ENCODE data around the gene INTS11. TPM values are rescaled to one million over a fixed set of nuclear protein-coding genes. Genes with fewer than 3 reads are reported as not detected.
A peak's percentile ranks its signal among the peaks of the same experiment; 100 is the strongest.

INTS11 gene
- total RNA-seq, 1 experiment from 2014 or later: 103 TPM

DNA sequence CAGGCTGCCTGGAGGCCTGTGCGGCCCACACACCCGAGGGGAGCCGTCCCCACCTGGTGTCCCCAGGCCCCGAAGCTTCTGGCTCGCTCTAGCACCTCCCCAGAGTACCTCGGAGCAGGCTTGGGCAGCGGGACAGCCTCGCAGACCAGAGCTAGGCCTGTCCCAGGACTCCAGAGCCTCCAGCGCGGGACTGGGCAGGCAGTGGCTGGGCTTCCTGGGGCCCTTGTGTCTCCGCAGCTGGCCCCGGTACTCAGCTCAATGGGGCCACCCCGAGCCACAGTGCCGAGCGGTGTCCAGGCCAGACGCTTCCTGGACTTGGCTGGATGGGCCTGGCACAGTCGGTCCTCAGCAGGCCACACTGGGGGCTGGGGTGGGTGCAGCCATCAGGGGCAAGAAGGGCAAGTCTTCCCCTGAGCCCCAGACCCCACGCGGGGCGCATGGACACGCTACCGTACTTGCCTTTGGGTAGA is 39.3 kb downstream of the INTS11 start:
- peaks cover 2% of the 10 kb centered on the region for H3K27me3 Mint-ChIP-seq (ENCODE audit: insufficient read depth, unreplicated experiment)
- intact Hi-C loops (cut with micrococcal nuclease; ENCODE audit: unreplicated experiment): no loop called here
- no peak for DNase-seq
- Histone ChIP-seq H3K36me3 (ENCODE audit: control insufficient read depth, insufficient read depth, low read length) (no peaks in the 10 kb centered on the region), H3K27me3 (replicated peaks; ENCODE audit: control insufficient read depth, insufficient read depth, low read length) (no peaks in the 10 kb centered on the region), H3K4me3 (ENCODE audit: low read depth, low read length) (no peak overlapping the region), H3K4me1 (no peaks in the 10 kb centered on the region), H3K9me3 (no peaks in the 10 kb centered on the region)
- BruUV-seq (replicated peaks): no TSS peak
- no peak overlapping the region for H3K27ac Mint-ChIP-seq (ENCODE audit: unreplicated experiment)
- peaks cover 4% of the 10 kb centered on the region for H3K36me3 Mint-ChIP-seq (ENCODE audit: insufficient read depth, unreplicated experiment)
- H3K4me3 Mint-ChIP-seq (ENCODE audit: unreplicated experiment): no peak overlapping the region
- H3K9me3 Mint-ChIP-seq (ENCODE audit: unreplicated experiment): peaks cover 5% of the 10 kb centered on the region
- CTCF ChIA-PET: no interaction called here
- no peaks in the 10 kb centered on the region for H3K4me1 Mint-ChIP-seq (ENCODE audit: low read depth, unreplicated experiment)
- TF ChIP-seq, protein P1, sequence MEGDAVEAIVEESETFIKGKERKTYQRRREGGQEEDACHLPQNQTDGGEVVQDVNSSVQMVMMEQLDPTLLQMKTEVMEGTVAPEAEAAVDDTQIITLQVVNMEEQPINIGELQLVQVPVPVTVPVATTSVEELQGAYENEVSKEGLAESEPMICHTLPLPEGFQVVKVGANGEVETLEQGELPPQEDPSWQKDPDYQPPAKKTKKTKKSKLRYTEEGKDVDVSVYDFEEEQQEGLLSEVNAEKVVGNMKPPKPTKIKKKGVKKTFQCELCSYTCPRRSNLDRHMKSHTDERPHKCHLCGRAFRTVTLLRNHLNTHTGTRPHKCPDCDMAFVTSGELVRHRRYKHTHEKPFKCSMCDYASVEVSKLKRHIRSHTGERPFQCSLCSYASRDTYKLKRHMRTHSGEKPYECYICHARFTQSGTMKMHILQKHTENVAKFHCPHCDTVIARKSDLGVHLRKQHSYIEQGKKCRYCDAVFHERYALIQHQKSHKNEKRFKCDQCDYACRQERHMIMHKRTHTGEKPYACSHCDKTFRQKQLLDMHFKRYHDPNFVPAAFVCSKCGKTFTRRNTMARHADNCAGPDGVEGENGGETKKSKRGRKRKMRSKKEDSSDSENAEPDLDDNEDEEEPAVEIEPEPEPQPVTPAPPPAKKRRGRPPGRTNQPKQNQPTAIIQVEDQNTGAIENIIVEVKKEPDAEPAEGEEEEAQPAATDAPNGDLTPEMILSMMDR (IDR thresholded peaks at IDR 0.05; ENCODE audit: insufficient read depth in 1 of 2, low read depth in 1 of 2, low read length in 1 of 2, severe bottlenecking in 1 of 2, unreplicated experiment in 1 of 2): no peak
- POLR2A ChIA-PET: no interaction called here

DNA sequence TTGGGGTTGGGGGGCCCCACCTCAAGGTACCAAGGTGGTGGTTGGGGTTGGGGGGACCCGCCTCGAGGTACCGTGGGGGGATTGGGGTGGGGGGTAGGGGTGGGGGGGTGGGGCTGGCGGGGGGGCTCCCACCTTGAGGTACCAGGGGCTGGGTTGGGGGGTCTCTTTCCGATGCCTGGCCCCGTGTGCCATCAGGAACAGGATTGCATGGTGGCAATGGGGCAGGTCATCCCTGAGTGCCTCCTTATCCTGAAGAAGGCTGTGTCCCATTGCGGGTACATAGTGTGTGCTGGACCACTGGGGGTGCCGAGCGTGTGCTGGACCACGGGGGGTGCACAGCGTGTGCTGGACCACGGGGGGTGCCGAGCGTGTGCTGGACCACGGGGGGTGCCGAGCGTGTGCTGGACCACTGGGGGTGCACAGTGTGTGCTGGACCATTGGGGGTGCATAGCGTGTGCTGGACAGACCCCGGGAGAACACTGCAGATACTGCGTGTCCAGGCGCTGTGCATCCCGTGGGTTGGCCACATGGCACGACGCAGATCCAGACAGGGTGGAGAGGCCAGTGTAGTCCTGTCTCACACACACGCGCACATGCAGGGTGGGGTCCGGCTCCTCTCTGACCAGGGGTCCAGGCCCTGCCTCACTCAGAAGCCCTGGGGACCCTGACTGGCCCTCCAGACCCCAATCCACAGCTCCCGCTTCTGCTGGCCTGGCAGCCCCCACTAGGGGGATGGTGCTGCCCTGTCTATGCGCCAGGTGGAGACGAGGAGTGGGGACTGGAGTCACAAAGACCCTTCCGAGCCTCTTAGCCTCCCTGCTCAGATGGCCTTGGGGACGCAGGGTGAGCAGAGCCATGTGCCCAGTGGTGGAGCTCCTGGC is 40.0 kb downstream of the INTS11 start:
- H3K27ac Mint-ChIP-seq (ENCODE audit: unreplicated experiment): no peak overlapping the region
- H3K27me3 Mint-ChIP-seq (ENCODE audit: insufficient read depth, unreplicated experiment): no peaks in the 10 kb centered on the region
- no peak overlapping the region for H3K4me3 Mint-ChIP-seq (ENCODE audit: unreplicated experiment)
- ChIA-PET CTCF (no interaction called here), POLR2A (no interaction called here)
- H3K36me3 Mint-ChIP-seq (ENCODE audit: insufficient read depth, unreplicated experiment): no peaks in the 10 kb centered on the region
- no TSS peak for BruUV-seq (replicated peaks)
- Histone ChIP-seq H3K9me3 (no peaks in the 10 kb centered on the region), H3K36me3 (ENCODE audit: control insufficient read depth, insufficient read depth, low read length) (no peaks in the 10 kb centered on the region), H3K4me1 (no peaks in the 10 kb centered on the region), H3K27me3 (replicated peaks; ENCODE audit: control insufficient read depth, insufficient read depth, low read length) (no peaks in the 10 kb centered on the region), H3K4me3 (ENCODE audit: low read depth, low read length) (no peak overlapping the region)
- H3K4me1 Mint-ChIP-seq (ENCODE audit: low read depth, unreplicated experiment): no peaks in the 10 kb centered on the region
- TF ChIP-seq, protein P1 (IDR thresholded peaks at IDR 0.05; ENCODE audit: insufficient read depth in 1 of 2, low read depth in 1 of 2, low read length in 1 of 2, severe bottlenecking in 1 of 2, unreplicated experiment in 1 of 2): peak in 1 of 2 experiments; percentile 6
- no peaks in the 10 kb centered on the region for H3K9me3 Mint-ChIP-seq (ENCODE audit: unreplicated experiment)
- no peak for DNase-seq
- intact Hi-C loops (cut with micrococcal nuclease; ENCODE audit: unreplicated experiment): no loop called here

DNA sequence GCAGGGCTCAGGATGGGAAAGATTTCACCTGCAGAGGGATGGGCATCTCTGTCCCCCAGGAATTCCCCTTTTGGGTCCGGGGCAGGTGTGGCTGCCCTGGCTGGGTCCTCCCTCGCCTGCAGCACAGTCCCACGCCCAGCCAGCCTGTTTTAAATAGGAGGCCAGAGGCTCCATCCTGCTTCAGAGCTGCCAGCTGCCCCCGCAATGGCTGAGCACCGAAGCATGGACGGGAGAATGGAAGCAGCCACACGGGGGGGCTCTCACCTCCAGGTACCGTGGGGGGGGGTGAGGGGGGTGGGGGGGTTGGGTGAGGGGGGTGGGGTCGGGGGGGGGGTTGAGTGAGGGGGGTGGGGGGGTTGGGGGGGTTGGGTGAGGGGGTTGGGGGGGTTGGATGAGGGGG is 40.6 kb downstream of the INTS11 start:
- CTCF ChIA-PET: no interaction called here
- Mint-ChIP-seq H3K9me3 (ENCODE audit: unreplicated experiment) (no peaks in the 10 kb centered on the region), H3K4me3 (ENCODE audit: unreplicated experiment) (no peak overlapping the region), H3K27ac (ENCODE audit: unreplicated experiment) (no peak overlapping the region), H3K4me1 (ENCODE audit: low read depth, unreplicated experiment) (no peaks in the 10 kb centered on the region), H3K36me3 (ENCODE audit: insufficient read depth, unreplicated experiment) (no peaks in the 10 kb centered on the region), H3K27me3 (ENCODE audit: insufficient read depth, unreplicated experiment) (no peaks in the 10 kb centered on the region)
- TF ChIP-seq, protein P1 (IDR thresholded peaks at IDR 0.05; ENCODE audit: insufficient read depth in 1 of 2, low read depth in 1 of 2, low read length in 1 of 2, severe bottlenecking in 1 of 2, unreplicated experiment in 1 of 2): no peak
- Histone ChIP-seq H3K4me3 (ENCODE audit: low read depth, low read length) (no peak overlapping the region), H3K36me3 (ENCODE audit: control insufficient read depth, insufficient read depth, low read length) (no peaks in the 10 kb centered on the region), H3K4me1 (no peaks in the 10 kb centered on the region), H3K27me3 (replicated peaks; ENCODE audit: control insufficient read depth, insufficient read depth, low read length) (no peaks in the 10 kb centered on the region), H3K9me3 (no peaks in the 10 kb centered on the region)
- no TSS peak for BruUV-seq (replicated peaks)
- POLR2A ChIA-PET: no interaction called here
- intact Hi-C loops (cut with micrococcal nuclease; ENCODE audit: unreplicated experiment): no loop called here
- DNase-seq: no peak

All from Caco-2 (cell line).